Osteocyte (in vitro differentiated cells): Measurements from ENCODE around the gene NOP9. TPM values are rescaled to one million over a fixed set of nuclear protein-coding genes. Genes with fewer than 3 reads are reported as not detected.

Source experiments
- DNase-seq: peaks from one replicate; pipeline ENCODE4 v3.0.0; 2021; ENCODE audit warnings: mixed read lengths; ENCODE audit not compliant: unreplicated experiment; ENCODE audit errors: extremely low spot score
- H3K27ac Mint-ChIP-seq: one replicate; pipeline ENCODE4 v1.8.0; 2021; ENCODE audit warnings: mild to moderate bottlenecking, mixed read lengths; ENCODE audit not compliant: unreplicated experiment
- H3K27me3 Mint-ChIP-seq: one replicate; pipeline ENCODE4 v1.8.0; 2021; ENCODE audit warnings: mixed read lengths; ENCODE audit not compliant: unreplicated experiment
- H3K36me3 Mint-ChIP-seq: one replicate; pipeline ENCODE4 v1.8.0; 2021; ENCODE audit warnings: mixed read lengths; ENCODE audit not compliant: unreplicated experiment
- H3K4me1 Mint-ChIP-seq: one replicate; pipeline ENCODE4 v1.8.0; 2021; ENCODE audit warnings: mixed read lengths; ENCODE audit not compliant: unreplicated experiment
- H3K4me3 Mint-ChIP-seq: one replicate; pipeline ENCODE4 v1.8.0; 2021; ENCODE audit warnings: mild to moderate bottlenecking, moderate library complexity, mixed read lengths; ENCODE audit not compliant: unreplicated experiment
- H3K9me3 Mint-ChIP-seq: one replicate; pipeline ENCODE4 v1.8.0; 2021; ENCODE audit warnings: mixed read lengths; ENCODE audit not compliant: unreplicated experiment
- total RNA-seq: library from RNA; stranded (reverse); gene quantifications from 2 replicates; pipeline ENCODE4 v1.2.1, GENCODE V29; 2021
- TF ChIP-seq, protein P1 (sequence below): fragments of 200-600 bp; sonication (generic); IDR thresholded peaks from 2 replicates; pipeline ENCODE4 v1.5.0; 2021; ENCODE audit warnings: antibody characterized with exemption, mild to moderate bottlenecking, moderate library complexity

Gene NOP9
- total RNA-seq, 1 donor from 2014 or later: 28.2 TPM

DNA sequence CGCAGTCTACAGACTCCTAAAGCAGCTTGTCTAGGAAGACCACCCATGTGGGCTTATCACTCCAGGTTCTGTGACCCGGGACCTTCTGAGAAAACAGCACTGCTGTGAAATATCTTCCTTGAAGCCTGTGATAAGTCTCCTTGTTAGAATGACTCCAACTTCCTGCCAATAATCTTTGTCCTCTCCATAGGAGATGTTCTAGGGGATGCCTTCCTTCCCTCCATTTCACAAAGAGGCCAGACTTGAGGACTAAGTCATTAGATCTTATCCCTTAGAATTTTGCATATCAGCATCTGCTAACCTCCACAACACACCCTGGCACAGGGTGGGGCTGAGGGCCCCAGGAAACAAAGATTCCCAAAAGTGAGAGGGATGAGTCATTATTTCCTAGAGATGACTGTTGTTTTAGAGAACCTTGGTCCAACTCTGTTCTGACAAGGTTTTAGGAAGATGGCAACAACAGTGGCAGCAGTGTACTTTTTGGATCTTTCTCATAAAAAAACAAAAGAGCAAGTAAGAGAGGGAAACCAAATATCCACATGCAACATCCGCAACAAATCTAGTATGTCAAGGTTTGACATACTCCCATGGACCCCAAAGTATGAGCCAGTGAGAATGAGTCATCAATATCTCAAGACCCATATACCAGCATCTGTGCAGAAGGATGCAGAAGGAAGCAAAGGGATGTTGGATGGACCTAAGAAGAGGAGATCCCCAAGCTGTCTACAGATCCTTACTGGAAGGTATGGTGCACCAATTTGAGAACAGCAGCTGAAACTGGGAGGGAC, 17.7 kb downstream of the NOP9 start:
- H3K27me3 Mint-ChIP-seq: peaks cover 6% of the 10 kb centered on the region
- H3K36me3 Mint-ChIP-seq: no peaks in the 10 kb centered on the region
- DNase-seq: no peak
- TF ChIP-seq, protein P1, sequence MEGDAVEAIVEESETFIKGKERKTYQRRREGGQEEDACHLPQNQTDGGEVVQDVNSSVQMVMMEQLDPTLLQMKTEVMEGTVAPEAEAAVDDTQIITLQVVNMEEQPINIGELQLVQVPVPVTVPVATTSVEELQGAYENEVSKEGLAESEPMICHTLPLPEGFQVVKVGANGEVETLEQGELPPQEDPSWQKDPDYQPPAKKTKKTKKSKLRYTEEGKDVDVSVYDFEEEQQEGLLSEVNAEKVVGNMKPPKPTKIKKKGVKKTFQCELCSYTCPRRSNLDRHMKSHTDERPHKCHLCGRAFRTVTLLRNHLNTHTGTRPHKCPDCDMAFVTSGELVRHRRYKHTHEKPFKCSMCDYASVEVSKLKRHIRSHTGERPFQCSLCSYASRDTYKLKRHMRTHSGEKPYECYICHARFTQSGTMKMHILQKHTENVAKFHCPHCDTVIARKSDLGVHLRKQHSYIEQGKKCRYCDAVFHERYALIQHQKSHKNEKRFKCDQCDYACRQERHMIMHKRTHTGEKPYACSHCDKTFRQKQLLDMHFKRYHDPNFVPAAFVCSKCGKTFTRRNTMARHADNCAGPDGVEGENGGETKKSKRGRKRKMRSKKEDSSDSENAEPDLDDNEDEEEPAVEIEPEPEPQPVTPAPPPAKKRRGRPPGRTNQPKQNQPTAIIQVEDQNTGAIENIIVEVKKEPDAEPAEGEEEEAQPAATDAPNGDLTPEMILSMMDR: no peak
- peaks cover 13% of the 10 kb centered on the region for H3K4me1 Mint-ChIP-seq
- no peak overlapping the region for H3K4me3 Mint-ChIP-seq
- no peaks in the 10 kb centered on the region for H3K9me3 Mint-ChIP-seq
- H3K27ac Mint-ChIP-seq: peak overlapping the region; percentile 8

DNA sequence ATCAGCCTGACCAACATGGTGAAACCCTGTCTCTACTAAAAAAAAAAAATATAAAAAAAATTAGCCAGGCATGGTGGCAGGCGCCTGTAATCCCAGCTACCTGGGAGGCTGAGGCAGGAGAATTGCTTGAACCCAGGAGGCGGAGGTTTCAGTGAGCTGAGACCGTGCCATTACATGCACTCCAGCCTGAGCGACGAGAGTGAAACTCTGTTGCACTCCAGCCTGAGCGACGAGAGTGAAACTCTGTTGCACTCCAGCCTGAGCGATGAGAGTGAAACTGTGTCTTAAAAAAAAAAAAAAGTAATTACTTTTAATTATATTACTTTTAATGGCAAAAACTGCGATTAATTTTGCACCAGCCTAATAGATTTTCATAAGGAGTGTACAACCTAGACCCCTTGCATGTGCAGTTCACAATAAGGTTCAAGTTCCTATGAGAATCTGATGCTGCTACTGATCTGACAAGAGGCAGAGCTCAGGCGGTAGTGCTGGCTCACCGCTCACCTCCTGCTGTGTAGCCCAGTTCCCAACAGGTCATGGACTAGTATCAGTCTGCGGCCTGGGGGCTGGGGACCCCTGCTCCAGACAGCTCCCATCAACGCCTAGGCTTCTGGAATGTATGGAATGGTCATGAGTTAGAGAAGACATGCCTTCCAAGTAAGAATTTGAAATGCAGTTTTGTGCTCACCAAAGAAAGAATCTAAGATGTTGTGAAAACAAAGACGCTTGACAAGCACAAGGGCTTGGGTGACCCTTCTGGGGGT, 21.7 kb downstream of the NOP9 start:
- H3K36me3 Mint-ChIP-seq: no peaks in the 10 kb centered on the region
- no peak for DNase-seq
- no peaks in the 10 kb centered on the region for H3K9me3 Mint-ChIP-seq
- H3K4me3 Mint-ChIP-seq: no peak overlapping the region
- H3K27me3 Mint-ChIP-seq: peaks cover 6% of the 10 kb centered on the region
- no peak overlapping the region for H3K27ac Mint-ChIP-seq
- TF ChIP-seq, protein P1: no peak
- peaks cover 13% of the 10 kb centered on the region for H3K4me1 Mint-ChIP-seq

DNA sequence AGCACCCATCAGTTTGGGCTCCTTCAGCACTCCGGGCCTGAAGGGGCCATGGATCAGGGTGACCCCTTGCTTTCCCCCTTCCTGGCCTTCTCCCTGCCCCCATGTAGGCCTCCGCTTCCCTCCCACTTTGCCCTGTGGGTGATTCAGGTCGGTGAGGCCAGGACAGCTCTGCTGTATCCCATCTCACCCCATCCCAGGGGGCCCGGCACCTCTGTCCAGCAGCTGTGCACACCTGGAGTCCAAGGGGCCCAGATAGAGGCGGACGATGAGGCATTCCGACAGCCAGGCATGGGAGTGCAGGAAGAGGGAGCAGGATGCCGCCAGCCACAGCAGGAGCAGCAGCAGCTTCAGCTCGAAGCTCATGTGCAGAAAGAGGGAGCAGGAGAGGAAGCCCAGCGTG, 23.0 kb downstream of the NOP9 start:
- no peak overlapping the region for H3K4me3 Mint-ChIP-seq
- H3K9me3 Mint-ChIP-seq: no peaks in the 10 kb centered on the region
- H3K4me1 Mint-ChIP-seq: peaks cover 5% of the 10 kb centered on the region
- H3K36me3 Mint-ChIP-seq: no peaks in the 10 kb centered on the region
- no peak for DNase-seq
- H3K27me3 Mint-ChIP-seq: peaks cover 6% of the 10 kb centered on the region
- TF ChIP-seq, protein P1: no peak
- H3K27ac Mint-ChIP-seq: no peak overlapping the region

DNA sequence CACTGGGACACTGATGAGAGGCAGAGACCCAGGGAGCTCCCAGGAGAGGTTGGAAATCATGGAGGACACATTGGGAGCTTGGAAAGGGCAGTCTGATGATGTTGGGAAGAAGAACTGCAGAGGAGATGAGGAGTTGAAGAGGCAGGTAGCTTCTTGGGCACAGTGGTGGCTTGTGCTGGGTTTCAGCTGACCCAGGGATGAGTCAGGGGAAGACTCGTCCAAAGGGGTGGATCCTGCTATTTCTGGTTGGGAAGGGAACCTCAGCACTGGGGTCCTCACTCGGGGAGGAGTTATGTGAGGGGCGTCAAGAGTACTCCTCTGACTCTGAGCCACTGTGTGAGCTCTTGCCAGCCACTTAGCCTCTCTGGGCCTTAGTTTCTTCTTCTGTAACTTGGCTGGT, 23.7 kb downstream of the NOP9 start:
- no peak for DNase-seq
- H3K27me3 Mint-ChIP-seq: peaks cover 6% of the 10 kb centered on the region
- H3K27ac Mint-ChIP-seq: no peak overlapping the region
- H3K4me1 Mint-ChIP-seq: peaks cover 2% of the 10 kb centered on the region
- H3K4me3 Mint-ChIP-seq: no peak overlapping the region
- no peaks in the 10 kb centered on the region for H3K9me3 Mint-ChIP-seq
- no peaks in the 10 kb centered on the region for H3K36me3 Mint-ChIP-seq
- TF ChIP-seq, protein P1: no peak

DNA sequence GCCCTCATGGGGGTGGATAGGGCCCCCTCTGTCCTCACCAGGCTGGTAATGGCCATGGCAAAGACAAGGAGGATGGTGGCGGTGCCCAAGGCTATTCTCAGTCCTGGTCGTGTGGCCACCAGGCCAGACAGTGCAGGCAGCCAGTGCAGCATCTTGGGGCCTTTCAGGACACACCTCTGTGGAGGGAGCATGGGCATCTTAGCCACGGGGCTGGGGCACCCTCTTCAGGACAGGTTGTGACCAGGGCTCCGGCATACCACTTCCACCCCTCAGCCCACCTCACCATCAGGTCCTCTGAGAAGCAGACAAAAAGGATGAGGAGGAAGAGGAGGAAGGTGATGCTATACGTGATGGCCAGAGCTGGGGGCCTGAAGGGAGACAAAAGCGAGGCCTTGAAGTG, 24.4 kb downstream of the NOP9 start:
- H3K4me3 Mint-ChIP-seq: no peak overlapping the region
- H3K4me1 Mint-ChIP-seq: peaks cover 2% of the 10 kb centered on the region
- peaks cover 6% of the 10 kb centered on the region for H3K27me3 Mint-ChIP-seq
- DNase-seq: no peak
- H3K27ac Mint-ChIP-seq: no peak overlapping the region
- no peaks in the 10 kb centered on the region for H3K36me3 Mint-ChIP-seq
- H3K9me3 Mint-ChIP-seq: no peaks in the 10 kb centered on the region
- TF ChIP-seq, protein P1: no peak
